Lung (tissue), 12 donors: Measurements from ENCODE around the gene GET4. TPM values are rescaled to one million over a fixed set of nuclear protein-coding genes. Genes with fewer than 3 reads are reported as not detected.

Source experiments
- ATAC-seq: fragments of 200-7000 bp; cut with Tn5 transposase; one replicate; pipeline ENCODE4 v1.9.1; 2020; ENCODE audit warnings: moderate number of reproducible peaks; ENCODE audit not compliant: insufficient read depth, low FRiP score
- DNase-seq, 3 donors: peaks; one replicate each; pipeline ENCODE4 v3.0.0-alpha.2; 2013 to 2017
- H3K27ac ChIP-seq, 2 donors: one replicate each; pipeline ENCODE4 v1.5.1; 2013; ENCODE audit warnings: mild to moderate bottlenecking in 2 of 2, moderate library complexity in 2 of 2, control low read depth in 1 of 2, inconsistent platforms in 1 of 2, low read depth in 1 of 2, low read length in 1 of 2
- H3K27me3 ChIP-seq, 3 donors: one replicate each; pipeline ENCODE4 v1.5.1; 2013; ENCODE audit warnings: low read length in 2 of 3; ENCODE audit not compliant: control insufficient read depth in 3 of 3, insufficient read depth in 3 of 3
- H3K36me3 ChIP-seq, 4 donors: one replicate each; pipeline ENCODE4 v1.5.1; 2013; ENCODE audit warnings: low read length in 4 of 4, mild to moderate bottlenecking in 1 of 4, moderate library complexity in 1 of 4; ENCODE audit not compliant: control insufficient read depth in 4 of 4, insufficient read depth in 4 of 4
- H3K4me1 ChIP-seq, 5 donors: one replicate each; pipeline ENCODE4 v1.5.1; 2013; ENCODE audit warnings: low read length in 5 of 5, mild to moderate bottlenecking in 2 of 5, moderate library complexity in 1 of 5; ENCODE audit not compliant: control insufficient read depth in 5 of 5, insufficient read depth in 5 of 5
- H3K4me3 ChIP-seq: one replicate; pipeline ENCODE4 v1.5.1; 2013; ENCODE audit warnings: mild to moderate bottlenecking, control low read depth, moderate library complexity
- H3K9ac ChIP-seq, 2 donors: one replicate each; pipeline ENCODE4 v1.5.1; 2013; ENCODE audit warnings: low read length in 2 of 2, control low read depth in 1 of 2; ENCODE audit not compliant: insufficient read depth in 1 of 2
- H3K9me3 ChIP-seq, 4 donors: one replicate each; pipeline ENCODE4 v1.5.1; 2013; ENCODE audit warnings: low read length in 3 of 4, mild to moderate bottlenecking in 1 of 4, moderate library complexity in 1 of 4; ENCODE audit not compliant: control insufficient read depth in 4 of 4, insufficient read depth in 3 of 4
- CTCF ChIP-seq: IDR thresholded peaks from 2 replicates; pipeline ENCODE4 v1.5.1; 2012; ENCODE audit warnings: mild to moderate bottlenecking; ENCODE audit errors: control extremely low read depth, extremely low read depth
- WGBS, 2 donors: extraction: QIAGEN DNeasy Blood & Tissue Kit; methylation state at CpG; one replicate each; pipeline ENCODE4 v1.1.7; 2013; 5-methylcytosine and 5-hydroxymethylcytosine counted together
- polyA plus RNA-seq, 2 donors: library from polyadenylated mRNA; stranded (reverse); fragments of 200-250 nt; gene quantifications; one replicate each; pipeline ENCODE4 v1.2.1, GENCODE V29; 2013
- total RNA-seq, 2 donors: library from RNA; depleted of rRNA in 1 of 2; stranded (reverse); fragments of >200 nt in 1 of 2; gene quantifications; one replicate each; pipeline ENCODE4 v1.2.1, GENCODE V29; 2014 to 2021
- donor health status: control.
- donor health status: control.
- donor health status: Bipolar disorder and iron deficiency.
- donor health status: healthy.
- donor health status: DM: yes; HTN: yes; CAD: no.

Gene GET4
- total and polyA plus RNA-seq, 4 donors: 34.1 to 41.8 (median 40.0) TPM

GRCh38 chr7:918118-918425 lies 41.7 kb downstream of the GET4 start:
- no peaks in the 10 kb centered on the region for H3K27me3 ChIP-seq
- TF ChIP-seq CTCF: no peak
- H3K9me3 ChIP-seq: peaks cover 0 to 2% (median 0%) of the 10 kb centered on the region in 4 donors
- no peaks in the 10 kb centered on the region for H3K36me3 ChIP-seq
- peaks cover 0 to 10% (median 0%) of the 10 kb centered on the region in 5 donors for H3K4me1 ChIP-seq
- H3K27ac ChIP-seq: no peak overlapping the region
- ATAC-seq: no peak
- H3K9ac ChIP-seq: no peak overlapping the region
- no peak overlapping the region for H3K4me3 ChIP-seq
- DNase-seq: no peak
- WGBS, 2 donors: 85 to 97% methylated on average over 9 of the region's 9 CpGs

- H3K36me3 ChIP-seq: no peaks in the 10 kb centered on the region
- no peak overlapping the region for H3K27ac ChIP-seq
- H3K9me3 ChIP-seq: peaks cover 0 to 2% (median 0%) of the 10 kb centered on the region in 4 donors
- DNase-seq (no peak), ATAC-seq (no peak)
- no peak overlapping the region for H3K9ac ChIP-seq
- 84 to 86% methylated on average over 21 of the region's 21 CpGs for WGBS, 2 donors
- H3K4me1 ChIP-seq: peaks cover 0 to 15% (median 0%) of the 10 kb centered on the region in 5 donors
- TF ChIP-seq CTCF: no peak
- no peak overlapping the region for H3K4me3 ChIP-seq
- H3K27me3 ChIP-seq: no peaks in the 10 kb centered on the region
Observed at GRCh38 chr7:918441-919113, 42.2 kb downstream of the GET4 start.

- no peak for DNase-seq
- H3K36me3 ChIP-seq: no peaks in the 10 kb centered on the region
- H3K9me3 ChIP-seq: peaks cover 0 to 2% (median 0%) of the 10 kb centered on the region in 4 donors
- H3K27me3 ChIP-seq: no peaks in the 10 kb centered on the region
- H3K9ac ChIP-seq: no peak overlapping the region
- TF ChIP-seq CTCF: no peak
- H3K4me1 ChIP-seq: peaks cover 0 to 16% (median 0%) of the 10 kb centered on the region in 5 donors
- ATAC-seq: no peak
- no peak overlapping the region for H3K4me3 ChIP-seq
- WGBS, 2 donors: 88 to 96% methylated on average over 13 of the region's 13 CpGs
- no peak overlapping the region for H3K27ac ChIP-seq
Observed at GRCh38 chr7:919114-919442, 42.7 kb downstream of the GET4 start.

GRCh38 chr7:919924-920341 lies 43.6 kb downstream of the GET4 start:
- TF ChIP-seq CTCF: no peak
- Histone ChIP-seq H3K27ac (no peak overlapping the region), H3K9me3 (peaks cover 0 to 2% (median 0%) of the 10 kb centered on the region in 4 donors), H3K4me1 (peaks cover 0 to 16% (median 0%) of the 10 kb centered on the region in 5 donors), H3K36me3 (no peaks in the 10 kb centered on the region), H3K27me3 (no peaks in the 10 kb centered on the region), H3K4me3 (no peak overlapping the region), H3K9ac (no peak overlapping the region)
- WGBS, 2 donors: 91 to 95% methylated on average over 26 of the region's 26 CpGs
- ATAC-seq: no peak
- DNase-seq: no peak
